ENCODE data around the gene RAD18. TPM values are rescaled to one million over a fixed set of nuclear protein-coding genes. Genes with fewer than 3 reads are reported as not detected.

The RAD18 gene
- total and polyA plus RNA-seq, 11 donors = 0.76 to 6.1 (median 2.5) TPM

DNA sequence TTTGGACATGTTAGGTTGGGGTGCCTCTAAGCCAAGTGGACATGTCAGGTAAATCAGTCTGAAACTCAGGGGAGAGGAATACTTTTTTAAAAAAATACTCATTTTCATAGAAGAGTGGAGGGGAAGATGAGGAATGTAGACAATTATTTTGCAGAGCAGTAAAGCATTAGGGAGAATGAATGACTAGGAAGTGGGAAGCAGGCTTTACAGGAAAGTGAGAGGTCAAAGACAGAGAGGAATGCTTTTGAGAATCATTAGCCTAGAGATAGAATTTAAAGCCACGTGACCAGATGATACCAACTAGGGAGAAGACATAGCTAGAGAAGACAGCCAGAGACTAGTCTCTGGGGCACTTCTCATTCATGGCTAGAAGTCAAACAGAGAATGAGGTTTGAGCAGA, 91.0 kb downstream of the RAD18 start:
- 77 to 91% (median 79%) methylated on average over 1 of the region's 1 CpG for WGBS, 4 donors
- H3K27ac ChIP-seq = no peak overlapping the region

DNA sequence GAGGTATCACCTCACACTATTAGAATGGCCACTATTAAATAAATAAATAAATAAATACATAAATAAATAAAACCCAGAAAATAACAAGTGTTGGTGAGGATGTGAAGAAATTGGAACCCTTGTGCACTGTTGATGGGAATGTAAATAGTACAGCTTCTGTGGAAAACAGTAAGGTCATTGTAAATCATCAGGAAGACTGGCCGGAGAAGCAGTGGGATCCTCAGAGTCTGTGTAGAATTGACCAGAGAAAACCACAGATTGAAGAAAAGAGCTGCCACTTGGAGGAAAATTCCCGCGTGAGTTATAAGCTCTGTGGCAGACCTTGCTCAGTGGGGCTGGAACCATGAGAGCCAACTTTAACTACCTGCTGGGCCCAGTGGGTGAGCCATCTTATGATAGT, 92.0 kb downstream of the RAD18 start:
- Histone ChIP-seq H3K4me3 (no peak overlapping the region), H3K4me1 (no peaks in the 10 kb centered on the region), H3K9me3 (no peaks in the 10 kb centered on the region), H3K27me3 (no peaks in the 10 kb centered on the region), H3K36me3 (no peaks in the 10 kb centered on the region), H3K27ac (no peak overlapping the region)
- 92 to 98% (median 96%) methylated on average over 3 of the region's 3 CpGs for WGBS, 4 donors
- intact Hi-C loops (cut with DNase I) = no loop called here
- DNase-seq (no peak), ATAC-seq (no peak)
- TF ChIP-seq POLR2A (IDR thresholded peaks at IDR 0.05) = no peak
- TF ChIP-seq, protein P1, sequence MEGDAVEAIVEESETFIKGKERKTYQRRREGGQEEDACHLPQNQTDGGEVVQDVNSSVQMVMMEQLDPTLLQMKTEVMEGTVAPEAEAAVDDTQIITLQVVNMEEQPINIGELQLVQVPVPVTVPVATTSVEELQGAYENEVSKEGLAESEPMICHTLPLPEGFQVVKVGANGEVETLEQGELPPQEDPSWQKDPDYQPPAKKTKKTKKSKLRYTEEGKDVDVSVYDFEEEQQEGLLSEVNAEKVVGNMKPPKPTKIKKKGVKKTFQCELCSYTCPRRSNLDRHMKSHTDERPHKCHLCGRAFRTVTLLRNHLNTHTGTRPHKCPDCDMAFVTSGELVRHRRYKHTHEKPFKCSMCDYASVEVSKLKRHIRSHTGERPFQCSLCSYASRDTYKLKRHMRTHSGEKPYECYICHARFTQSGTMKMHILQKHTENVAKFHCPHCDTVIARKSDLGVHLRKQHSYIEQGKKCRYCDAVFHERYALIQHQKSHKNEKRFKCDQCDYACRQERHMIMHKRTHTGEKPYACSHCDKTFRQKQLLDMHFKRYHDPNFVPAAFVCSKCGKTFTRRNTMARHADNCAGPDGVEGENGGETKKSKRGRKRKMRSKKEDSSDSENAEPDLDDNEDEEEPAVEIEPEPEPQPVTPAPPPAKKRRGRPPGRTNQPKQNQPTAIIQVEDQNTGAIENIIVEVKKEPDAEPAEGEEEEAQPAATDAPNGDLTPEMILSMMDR (IDR thresholded peaks at IDR 0.05) = no peak

More for the DNA sequence above, 91.0 kb downstream of the RAD18 start:
- TF ChIP-seq, protein P1 (IDR thresholded peaks at IDR 0.05) = no peak
- no peak for TF ChIP-seq POLR2A (IDR thresholded peaks at IDR 0.05)
- Histone ChIP-seq H3K27me3 (no peaks in the 10 kb centered on the region), H3K4me3 (no peak overlapping the region), H3K36me3 (peaks cover 0 to 4% (median 0%) of the 10 kb centered on the region in 9 donors), H3K4me1 (no peaks in the 10 kb centered on the region), H3K9me3 (no peaks in the 10 kb centered on the region)
- intact Hi-C loops (cut with DNase I) = no loop called here
- ATAC-seq = no peak
- DNase-seq = no peak

DNA sequence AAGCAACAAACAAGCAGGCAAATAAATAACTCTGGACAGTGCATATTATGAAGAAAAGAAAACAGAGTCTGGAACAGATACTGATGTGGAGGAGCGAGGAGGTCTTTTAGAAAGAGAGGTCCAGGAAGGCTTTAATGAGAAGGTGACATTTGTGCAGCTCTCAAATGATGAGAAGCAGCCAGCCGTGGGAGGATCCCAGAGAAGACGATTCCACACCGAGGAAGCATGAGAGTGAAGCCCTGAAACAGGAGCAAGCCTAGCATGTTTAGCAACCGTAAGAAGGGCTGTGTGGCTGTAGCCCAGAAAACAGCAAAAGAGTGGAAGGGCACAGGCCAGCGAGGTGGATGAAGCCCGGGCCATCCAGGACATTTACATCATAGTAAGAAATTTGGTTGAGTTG, 93.1 kb downstream of the RAD18 start:
- no peak overlapping the region for H3K4me3 ChIP-seq
- no peak overlapping the region for H3K27ac ChIP-seq
- TF ChIP-seq, protein P1 (IDR thresholded peaks at IDR 0.05) = no peak
- TF ChIP-seq POLR2A (IDR thresholded peaks at IDR 0.05) = no peak
- DNase-seq (no peak), ATAC-seq (no peak)
- intact Hi-C loops (cut with DNase I) = no loop called here
- H3K36me3 ChIP-seq = no peaks in the 10 kb centered on the region
- no peaks in the 10 kb centered on the region for H3K9me3 ChIP-seq
- WGBS, 4 donors = 86 to 89% (median 88%) methylated on average over 7 of the region's 7 CpGs
- no peaks in the 10 kb centered on the region for H3K27me3 ChIP-seq
- H3K4me1 ChIP-seq = no peaks in the 10 kb centered on the region

DNA sequence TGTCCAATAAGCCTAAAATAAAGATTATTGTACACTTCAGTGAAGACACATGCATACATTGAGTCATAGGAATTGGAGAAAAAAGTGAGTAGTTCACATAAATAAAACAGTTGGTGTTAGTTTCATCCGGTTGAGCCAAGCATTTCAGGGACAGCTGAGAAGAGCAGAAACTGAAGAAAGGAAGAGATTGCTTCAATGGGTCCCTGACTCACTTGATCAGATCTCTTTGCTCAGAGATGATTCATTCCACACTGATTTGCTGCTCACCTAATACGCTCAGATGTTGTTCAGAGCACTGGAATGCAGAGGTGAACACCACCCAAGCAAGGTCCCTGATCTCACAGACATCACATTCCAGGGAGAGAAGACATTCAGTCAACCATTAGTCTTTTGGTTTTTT, 93.7 kb downstream of the RAD18 start:
- WGBS, 4 donors = 83 to 85% (median 84%) methylated on average over 2 of the region's 2 CpGs
- no peak for TF ChIP-seq POLR2A (IDR thresholded peaks at IDR 0.05)
- TF ChIP-seq, protein P1 (IDR thresholded peaks at IDR 0.05) = no peak
- no peaks in the 10 kb centered on the region for H3K27me3 ChIP-seq
- H3K4me1 ChIP-seq = no peaks in the 10 kb centered on the region
- intact Hi-C loops (cut with DNase I) = no loop called here
- DNase-seq = no peak
- no peak overlapping the region for H3K4me3 ChIP-seq
- no peak overlapping the region for H3K27ac ChIP-seq
- ATAC-seq = no peak
- H3K36me3 ChIP-seq = no peaks in the 10 kb centered on the region
- no peaks in the 10 kb centered on the region for H3K9me3 ChIP-seq
